DND-41 (cell line): Measurements from ENCODE around the gene HIC1.

ENCODE experiments used
- EZH2 ChIP-seq: IDR thresholded peaks from 3 replicates; pipeline ENCODE4 v1.6.1; 2012; ENCODE audit warnings: borderline replicate concordance, low read depth, mild to moderate bottlenecking, moderate library complexity, low read length, inconsistent platforms; ENCODE audit not compliant: severe bottlenecking
- TF ChIP-seq, protein P1 (sequence below): IDR thresholded peaks from 2 replicates; pipeline ENCODE4 v1.5.1; 2012; ENCODE audit warnings: borderline replicate concordance, low read length, moderate library complexity, mild to moderate bottlenecking; ENCODE audit not compliant: poor library complexity, severe bottlenecking; ENCODE audit errors: extremely low read depth

DNA sequence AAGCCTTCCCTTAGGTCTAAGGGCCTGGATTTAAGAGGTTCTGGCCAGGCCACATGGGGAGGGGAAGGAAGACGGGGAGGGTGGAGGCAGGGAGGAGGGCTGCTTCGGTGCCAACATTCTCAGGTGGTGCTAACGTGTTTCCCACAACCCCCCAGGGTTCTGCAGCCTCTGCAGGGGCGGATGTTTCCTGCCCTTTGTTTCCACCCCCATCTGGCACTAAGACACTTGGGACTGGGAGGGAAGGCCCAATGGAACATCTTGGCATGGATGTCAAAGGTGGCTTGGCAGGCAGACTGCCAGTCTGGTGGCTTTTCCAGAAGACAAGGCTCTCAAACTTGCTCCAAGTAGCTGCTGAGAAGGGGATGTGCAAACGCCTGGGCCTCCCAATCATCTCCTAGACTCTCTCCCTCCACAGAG is 12.7 kb downstream of the HIC1 start:
- TF ChIP-seq, protein P1, sequence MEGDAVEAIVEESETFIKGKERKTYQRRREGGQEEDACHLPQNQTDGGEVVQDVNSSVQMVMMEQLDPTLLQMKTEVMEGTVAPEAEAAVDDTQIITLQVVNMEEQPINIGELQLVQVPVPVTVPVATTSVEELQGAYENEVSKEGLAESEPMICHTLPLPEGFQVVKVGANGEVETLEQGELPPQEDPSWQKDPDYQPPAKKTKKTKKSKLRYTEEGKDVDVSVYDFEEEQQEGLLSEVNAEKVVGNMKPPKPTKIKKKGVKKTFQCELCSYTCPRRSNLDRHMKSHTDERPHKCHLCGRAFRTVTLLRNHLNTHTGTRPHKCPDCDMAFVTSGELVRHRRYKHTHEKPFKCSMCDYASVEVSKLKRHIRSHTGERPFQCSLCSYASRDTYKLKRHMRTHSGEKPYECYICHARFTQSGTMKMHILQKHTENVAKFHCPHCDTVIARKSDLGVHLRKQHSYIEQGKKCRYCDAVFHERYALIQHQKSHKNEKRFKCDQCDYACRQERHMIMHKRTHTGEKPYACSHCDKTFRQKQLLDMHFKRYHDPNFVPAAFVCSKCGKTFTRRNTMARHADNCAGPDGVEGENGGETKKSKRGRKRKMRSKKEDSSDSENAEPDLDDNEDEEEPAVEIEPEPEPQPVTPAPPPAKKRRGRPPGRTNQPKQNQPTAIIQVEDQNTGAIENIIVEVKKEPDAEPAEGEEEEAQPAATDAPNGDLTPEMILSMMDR = no peak
- no peak for TF ChIP-seq EZH2
